ENCODE results near the gene PCBD2.
A peak's percentile ranks its signal among the peaks of the same experiment; 100 is the strongest.

The PCBD2 gene

GRCh38 chr5:134939500-134939899 is 34.6 kb downstream of the PCBD2 start:
- no peak overlapping the region for H3K4me3 ChIP-seq (ENCODE audit: low read depth, low read length)
- no peak for DNase-seq (ENCODE audit: low read depth)
- TF ChIP-seq CTCF (IDR thresholded peaks at IDR 0.05; ENCODE audit: control insufficient read depth, extremely low read depth, insufficient read depth): no peak

- TF ChIP-seq CTCF (IDR thresholded peaks at IDR 0.05; ENCODE audit: control insufficient read depth, extremely low read depth, insufficient read depth): no peak
- no peak overlapping the region for H3K4me3 ChIP-seq (ENCODE audit: low read depth, low read length)
- no peak for DNase-seq (ENCODE audit: low read depth)
These were observed 38.6 kb downstream of the PCBD2 start for GRCh38 chr5:134943547-134943946.

- TF ChIP-seq CTCF (IDR thresholded peaks at IDR 0.05; ENCODE audit: control insufficient read depth, extremely low read depth, insufficient read depth): no peak
- H3K4me3 ChIP-seq (ENCODE audit: low read depth, low read length): no peak overlapping the region
- DNase-seq (ENCODE audit: low read depth): no peak
These were observed 39.7 kb downstream of the PCBD2 start for GRCh38 chr5:134944630-134945029.

GRCh38 chr5:134945041-134945440 is 40.1 kb downstream of the PCBD2 start:
- DNase-seq (ENCODE audit: low read depth): no peak
- peak; percentile 3; the same call in 1 of the 2 replicates for TF ChIP-seq CTCF (IDR thresholded peaks at IDR 0.05; ENCODE audit: control insufficient read depth, extremely low read depth, insufficient read depth)
- no peak overlapping the region for H3K4me3 ChIP-seq (ENCODE audit: low read depth, low read length)

GRCh38 chr5:134948911-134949310 is 44.0 kb downstream of the PCBD2 start:
- TF ChIP-seq CTCF (IDR thresholded peaks at IDR 0.05; ENCODE audit: control insufficient read depth, extremely low read depth, insufficient read depth): no peak
- H3K4me3 ChIP-seq (ENCODE audit: low read depth, low read length): no peak overlapping the region
- DNase-seq (ENCODE audit: low read depth): no peak

GRCh38 chr5:134949316-134949715 is 44.4 kb downstream of the PCBD2 start:
- H3K4me3 ChIP-seq (ENCODE audit: low read depth, low read length): no peak overlapping the region

More at GRCh38 chr5:134949316-134949715, 44.4 kb downstream of the PCBD2 start:
- TF ChIP-seq CTCF (IDR thresholded peaks at IDR 0.05; ENCODE audit: control insufficient read depth, extremely low read depth, insufficient read depth): no peak
- DNase-seq (ENCODE audit: low read depth): no peak

Data from LNCaP clone FGC (cell line).